ENCODE measurements around the gene WDR37.

DNA sequence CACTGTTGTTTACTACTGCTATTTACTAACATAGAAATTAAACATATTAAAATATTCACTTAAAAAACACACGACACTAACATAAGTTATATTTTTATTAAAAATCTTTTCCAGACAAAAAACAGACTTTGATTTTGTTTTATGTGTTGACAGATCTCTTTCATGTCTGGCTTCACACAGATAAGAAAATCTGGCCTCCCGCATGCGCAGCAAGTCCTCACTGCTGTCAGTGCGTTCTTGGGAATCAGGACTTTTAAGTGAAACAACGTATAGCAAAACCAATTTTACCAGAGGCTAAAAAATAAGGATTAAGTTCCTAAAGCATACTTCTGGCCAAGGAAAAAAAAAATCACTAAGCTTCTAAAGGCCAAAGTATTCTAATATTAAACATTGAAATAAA, 6.0 kb upstream of the WDR37 start:
- TF ChIP-seq, protein P1, sequence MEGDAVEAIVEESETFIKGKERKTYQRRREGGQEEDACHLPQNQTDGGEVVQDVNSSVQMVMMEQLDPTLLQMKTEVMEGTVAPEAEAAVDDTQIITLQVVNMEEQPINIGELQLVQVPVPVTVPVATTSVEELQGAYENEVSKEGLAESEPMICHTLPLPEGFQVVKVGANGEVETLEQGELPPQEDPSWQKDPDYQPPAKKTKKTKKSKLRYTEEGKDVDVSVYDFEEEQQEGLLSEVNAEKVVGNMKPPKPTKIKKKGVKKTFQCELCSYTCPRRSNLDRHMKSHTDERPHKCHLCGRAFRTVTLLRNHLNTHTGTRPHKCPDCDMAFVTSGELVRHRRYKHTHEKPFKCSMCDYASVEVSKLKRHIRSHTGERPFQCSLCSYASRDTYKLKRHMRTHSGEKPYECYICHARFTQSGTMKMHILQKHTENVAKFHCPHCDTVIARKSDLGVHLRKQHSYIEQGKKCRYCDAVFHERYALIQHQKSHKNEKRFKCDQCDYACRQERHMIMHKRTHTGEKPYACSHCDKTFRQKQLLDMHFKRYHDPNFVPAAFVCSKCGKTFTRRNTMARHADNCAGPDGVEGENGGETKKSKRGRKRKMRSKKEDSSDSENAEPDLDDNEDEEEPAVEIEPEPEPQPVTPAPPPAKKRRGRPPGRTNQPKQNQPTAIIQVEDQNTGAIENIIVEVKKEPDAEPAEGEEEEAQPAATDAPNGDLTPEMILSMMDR (IDR thresholded peaks at IDR 0.05; ENCODE audit: low read length), result no peak
- no peak for TF ChIP-seq EZH2 (IDR thresholded peaks at IDR 0.05; ENCODE audit: borderline replicate concordance, low read length)

All from OCI-LY1 (cell line).